Stomach (tissue), 9 donors: ENCODE measurements around the gene ASH1L. TPM values are rescaled to one million over a fixed set of nuclear protein-coding genes. Genes with fewer than 3 reads are reported as not detected.

Source experiments
- DNase-seq, 2 donors: peaks; one replicate each; pipeline versions ENCODE4 v3.0.0 to v3.0.0-alpha.2; 2013 to 2019
- H3K27ac ChIP-seq, 5 donors: fragments of 200-600 bp in 4 of 5; sonication (generic) in 4 of 5; one replicate each; pipeline ENCODE4 v1.5.1; 2013 to 2019; ENCODE audit warnings: mild to moderate bottlenecking in 1 of 5, moderate library complexity in 1 of 5
- H3K27me3 ChIP-seq, 3 donors: fragments of 200-600 bp; sonication (generic); one replicate each; pipeline ENCODE4 v1.5.1; 2017 to 2019; ENCODE audit warnings: mixed run types in 1 of 3
- H3K36me3 ChIP-seq, 4 donors: fragments of 200-600 bp; sonication (generic); 1 replicate in 3 of 4; 2 replicates in 1 of 4; pipeline ENCODE4 v1.5.1; 2016 to 2019
- H3K4me1 ChIP-seq, 4 donors: fragments of 200-600 bp; sonication (generic); one replicate each; pipeline ENCODE4 v1.5.1; 2016 to 2019
- H3K4me3 ChIP-seq, 4 donors: fragments of 200-600 bp; sonication (generic) in 3 of 4; one replicate each; pipeline ENCODE4 v1.5.1; 2016 to 2019; ENCODE audit warnings: mild to moderate bottlenecking in 1 of 4
- H3K9me3 ChIP-seq, 4 donors: fragments of 200-600 bp; sonication (generic); one replicate each; pipeline ENCODE4 v1.5.1; 2016 to 2019
- CTCF ChIP-seq, 7 experiments: fragments of 450-650 bp in 4 of 7; fragments of 200-600 bp in 3 of 7; sonication (generic) in 3 of 7; IDR thresholded peaks; one replicate each; pipeline ENCODE4 v1.5.1; 2016 to 2019; ENCODE audit warnings: antibody characterized with exemption in 7 of 7, control low read depth in 2 of 7, mild to moderate bottlenecking in 1 of 7
- EP300 ChIP-seq: sonication (generic); formaldehyde crosslinking; IDR thresholded peaks from one replicate; pipeline ENCODE4 v1.6.1; 2017; ENCODE audit warnings: antibody characterized with exemption
- POLR2A ChIP-seq, 4 donors: fragments of 450-650 bp; IDR thresholded peaks; one replicate each; pipeline ENCODE4 v1.6.1; 2016; ENCODE audit warnings: antibody characterized with exemption in 4 of 4, control low read depth in 2 of 4, mild to moderate bottlenecking in 1 of 4, moderate library complexity in 1 of 4
- POLR2AphosphoS5 ChIP-seq, 3 donors: sonication (generic); formaldehyde crosslinking; IDR thresholded peaks; one replicate each; pipeline ENCODE4 v1.6.1; 2016; ENCODE audit warnings: antibody characterized with exemption in 3 of 3
- WGBS, 5 donors: extraction: QIAGEN DNeasy Blood & Tissue Kit in 3 of 5; methylation state at CpG; one replicate each; pipeline versions ENCODE4 v1.1.5 to v1.1.7; 2013 to 2018; 5-methylcytosine and 5-hydroxymethylcytosine counted together
- intact Hi-C: fragments of 100-400 bp; cut with DNase I; formaldehyde crosslinking; loops from one replicate; pipeline ENCODE4 v1.15.1; 2023; ENCODE audit warnings: low total_unique reads
- polyA plus RNA-seq, 3 donors: library from polyadenylated mRNA; stranded (reverse); fragments of 200-250 nt; gene quantifications; one replicate each; pipeline ENCODE4 v1.2.3, GENCODE V29; 2013
- total RNA-seq, 5 donors: library from RNA; depleted of rRNA; stranded (reverse); fragments of >200 nt; gene quantifications; one replicate each; pipeline versions ENCODE4 v1.1.0 to v1.2.3, GENCODE V29; 2014 to 2016
- donor health status: healthy with polysubstance abuse.
- donor health status: Bipolar disorder and iron deficiency.
- donor health status: healthy.

Gene ASH1L
- total and polyA plus RNA-seq, 8 donors = 3.0 to 69.4 (median 34.3) TPM

GRCh38 chr1:155472491-155473083 lies 90.0 kb downstream of the ASH1L start:
- intact Hi-C loops = no loop called here
- Histone ChIP-seq H3K36me3 (peaks cover 0 to 17% (median 11%) of the 10 kb centered on the region in 4 donors), H3K4me3 (no peak overlapping the region), H3K4me1 (peaks cover 0 to 24% (median 7%) of the 10 kb centered on the region in 4 donors), H3K27ac (no peak overlapping the region), H3K27me3 (no peaks in the 10 kb centered on the region), H3K9me3 (peaks cover 0 to 10% (median 4%) of the 10 kb centered on the region in 4 donors)
- WGBS, 5 donors = 90 to 97% (median 92%) methylated on average over 2 of the region's 2 CpGs
- DNase-seq = peak in 1 of 2 donors; percentile 28
- no peak for TF ChIP-seq POLR2A (IDR thresholded peaks at IDR 0.05)
- TF ChIP-seq POLR2AphosphoS5 (IDR thresholded peaks at IDR 0.05) = no peak
- no peak for TF ChIP-seq EP300

- 91 to 98% (median 97%) methylated on average over 5 of the region's 5 CpGs for WGBS, 5 donors
- intact Hi-C loops = no loop called here
- Histone ChIP-seq H3K27me3 (no peaks in the 10 kb centered on the region), H3K9me3 (peaks cover 0 to 10% (median 4%) of the 10 kb centered on the region in 4 donors), H3K4me3 (no peak overlapping the region), H3K36me3 (peaks cover 0 to 17% (median 10%) of the 10 kb centered on the region in 4 donors), H3K4me1 (peaks cover 0 to 31% (median 13%) of the 10 kb centered on the region in 4 donors), H3K27ac (no peak overlapping the region)
- TF ChIP-seq POLR2A (IDR thresholded peaks at IDR 0.05) = no peak
- TF ChIP-seq CTCF (IDR thresholded peaks at IDR 0.05) = no peak
- no peak for DNase-seq
Observed at GRCh38 chr1:155471891-155472290, 90.7 kb downstream of the ASH1L start.

GRCh38 chr1:155471026-155471425 lies 91.6 kb downstream of the ASH1L start:
- Histone ChIP-seq H3K4me1 (peaks cover 0 to 34% (median 16%) of the 10 kb centered on the region in 4 donors), H3K4me3 (no peak overlapping the region), H3K36me3 (peaks cover 0 to 14% (median 10%) of the 10 kb centered on the region in 4 donors), H3K27ac (no peak overlapping the region), H3K27me3 (no peaks in the 10 kb centered on the region), H3K9me3 (peaks cover 0 to 10% (median 4%) of the 10 kb centered on the region in 4 donors)
- DNase-seq = no peak
- WGBS, 5 donors = 90 to 98% (median 95%) methylated on average over 3 of the region's 3 CpGs
- intact Hi-C loops = no loop called here
- TF ChIP-seq EP300 (no peak), POLR2A (IDR thresholded peaks at IDR 0.05) (no peak), POLR2AphosphoS5 (IDR thresholded peaks at IDR 0.05) (no peak), CTCF (IDR thresholded peaks at IDR 0.05) (no peak)

GRCh38 chr1:155466996-155467395 lies 95.6 kb downstream of the ASH1L start:
- Histone ChIP-seq H3K4me3 (no peak overlapping the region), H3K27me3 (no peaks in the 10 kb centered on the region), H3K9me3 (peaks cover 0 to 9% (median 3%) of the 10 kb centered on the region in 4 donors), H3K36me3 (peaks cover 2 to 16% (median 14%) of the 10 kb centered on the region in 4 donors), H3K4me1 (peaks cover 0 to 35% (median 16%) of the 10 kb centered on the region in 4 donors), H3K27ac (no peak overlapping the region)
- TF ChIP-seq POLR2A (IDR thresholded peaks at IDR 0.05) (no peak), POLR2AphosphoS5 (IDR thresholded peaks at IDR 0.05) (no peak), CTCF (IDR thresholded peaks at IDR 0.05) (no peak), EP300 (no peak)
- intact Hi-C loops = no loop called here
- DNase-seq = no peak

GRCh38 chr1:155466617-155466972 lies 96.0 kb downstream of the ASH1L start:
- Histone ChIP-seq H3K27me3 (no peaks in the 10 kb centered on the region), H3K27ac (no peak overlapping the region), H3K4me1 (peaks cover 0 to 35% (median 16%) of the 10 kb centered on the region in 4 donors), H3K4me3 (no peak overlapping the region), H3K9me3 (peaks cover 0 to 5% (median 2%) of the 10 kb centered on the region in 4 donors), H3K36me3 (peaks cover 3 to 16% (median 15%) of the 10 kb centered on the region in 4 donors)
- intact Hi-C loops = no loop called here
- TF ChIP-seq POLR2A (IDR thresholded peaks at IDR 0.05) = no peak
- TF ChIP-seq POLR2AphosphoS5 (IDR thresholded peaks at IDR 0.05) = no peak
- no peak for TF ChIP-seq EP300
- TF ChIP-seq CTCF (IDR thresholded peaks at IDR 0.05) = no peak
- DNase-seq = no peak
- WGBS, 5 donors = 93 to 97% (median 97%) methylated on average over 1 of the region's 1 CpG
